ENCODE results near the gene SHISA6. TPM values are rescaled to one million over a fixed set of nuclear protein-coding genes. Genes with fewer than 3 reads are reported as not detected.

The SHISA6 gene
- total RNA-seq, 1 experiment from 2014 or later: 2.9 TPM

DNA sequence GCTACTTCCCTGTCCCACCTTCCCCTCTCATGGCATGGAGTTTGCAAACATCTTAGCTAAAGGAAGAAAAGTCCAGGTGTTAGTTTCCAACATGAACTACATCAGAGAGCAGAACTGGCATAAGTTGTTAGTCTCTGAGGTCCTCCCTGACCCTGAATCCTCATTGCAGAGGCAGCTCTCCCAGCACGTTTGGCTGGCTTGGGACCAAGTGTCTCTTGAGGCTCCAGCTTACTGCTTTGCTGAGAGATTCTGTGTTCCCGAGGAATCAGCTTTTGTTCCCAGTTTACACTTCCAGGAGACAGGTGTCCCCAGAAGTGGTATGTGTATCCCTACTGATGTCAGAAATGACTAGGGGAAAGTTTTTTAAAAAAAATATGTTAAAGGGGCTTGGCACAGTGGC lies 371.9 kb downstream of the SHISA6 start:
- Histone ChIP-seq H3K9ac (ENCODE audit: extremely low read depth, insufficient read length, low read length) (no peak overlapping the region), H2AFZ (ENCODE audit: low read length) (no peak overlapping the region), H4K91ac (ENCODE audit: insufficient read length, low read depth, low read length) (no peak overlapping the region), H3K4me1 (ENCODE audit: insufficient read depth, low read length) (no peaks in the 10 kb centered on the region), H2BK12ac (ENCODE audit: insufficient read length, low read depth, low read length) (no peak overlapping the region), H3K79me1 (ENCODE audit: insufficient read depth, low read depth, low read length, poor library complexity, severe bottlenecking) (no peaks in the 10 kb centered on the region), H2BK20ac (ENCODE audit: low read depth, low read length, poor library complexity, severe bottlenecking) (no peak overlapping the region), H3K9me3 (ENCODE audit: control insufficient read depth, low read depth, low read length) (no peaks in the 10 kb centered on the region), H3K23me2 (ENCODE audit: insufficient read length, low read depth, low read length, poor library complexity, severe bottlenecking) (no peaks in the 10 kb centered on the region), H2BK120ac (ENCODE audit: low read depth, low read length, poor library complexity, severe bottlenecking) (no peak overlapping the region), H4K5ac (ENCODE audit: insufficient read length, low read depth, low read length) (no peak overlapping the region), H3K14ac (ENCODE audit: insufficient read depth, low read length) (no peak overlapping the region), H2BK15ac (ENCODE audit: low read depth, low read length) (no peak overlapping the region), H4K20me1 (ENCODE audit: control insufficient read depth, insufficient read depth, insufficient read length) (no peaks in the 10 kb centered on the region), H3T11ph (ENCODE audit: low read length) (no peak overlapping the region), H3K79me2 (ENCODE audit: insufficient read depth, low read length) (no peaks in the 10 kb centered on the region), H2AK5ac (ENCODE audit: insufficient read length, low read length) (no peak overlapping the region), H4K8ac (replicated peaks; ENCODE audit: insufficient read length, low read depth, low read length) (no peak overlapping the region), H3K27ac (ENCODE audit: insufficient read length, low read depth, low read length) (no peak overlapping the region), H3K23ac (ENCODE audit: insufficient read length, low read depth, low read length) (no peak overlapping the region), H2BK5ac (ENCODE audit: insufficient read length, low read length) (no peak overlapping the region), H3K4me2 (ENCODE audit: insufficient read depth, insufficient read length, low read length) (no peak overlapping the region), H3K18ac (ENCODE audit: insufficient read length, low read depth, low read length) (no peak overlapping the region), H3K4ac (ENCODE audit: low read depth, low read length) (no peak overlapping the region), H3K27me3 (ENCODE audit: insufficient read depth, low read length) (no peaks in the 10 kb centered on the region), H3K56ac (ENCODE audit: insufficient read length, low read depth, low read length) (no peak overlapping the region)
- Mint-ChIP-seq H3K4me3 (no peak overlapping the region), H3K9me3 (no peaks in the 10 kb centered on the region), H3K36me3 (ENCODE audit: insufficient read depth in 1 of 3, low read depth in 3 of 3) (no peaks in the 10 kb centered on the region), H3K4me1 (peaks cover 11 to 14% of the 10 kb centered on the region in 2 experiments), H3K27me3 (ENCODE audit: low read depth) (peaks cover 4% of the 10 kb centered on the region; the same call in 1 of the 2 replicates), H3K27ac (no peak overlapping the region)
- TF ChIP-seq, protein P1, sequence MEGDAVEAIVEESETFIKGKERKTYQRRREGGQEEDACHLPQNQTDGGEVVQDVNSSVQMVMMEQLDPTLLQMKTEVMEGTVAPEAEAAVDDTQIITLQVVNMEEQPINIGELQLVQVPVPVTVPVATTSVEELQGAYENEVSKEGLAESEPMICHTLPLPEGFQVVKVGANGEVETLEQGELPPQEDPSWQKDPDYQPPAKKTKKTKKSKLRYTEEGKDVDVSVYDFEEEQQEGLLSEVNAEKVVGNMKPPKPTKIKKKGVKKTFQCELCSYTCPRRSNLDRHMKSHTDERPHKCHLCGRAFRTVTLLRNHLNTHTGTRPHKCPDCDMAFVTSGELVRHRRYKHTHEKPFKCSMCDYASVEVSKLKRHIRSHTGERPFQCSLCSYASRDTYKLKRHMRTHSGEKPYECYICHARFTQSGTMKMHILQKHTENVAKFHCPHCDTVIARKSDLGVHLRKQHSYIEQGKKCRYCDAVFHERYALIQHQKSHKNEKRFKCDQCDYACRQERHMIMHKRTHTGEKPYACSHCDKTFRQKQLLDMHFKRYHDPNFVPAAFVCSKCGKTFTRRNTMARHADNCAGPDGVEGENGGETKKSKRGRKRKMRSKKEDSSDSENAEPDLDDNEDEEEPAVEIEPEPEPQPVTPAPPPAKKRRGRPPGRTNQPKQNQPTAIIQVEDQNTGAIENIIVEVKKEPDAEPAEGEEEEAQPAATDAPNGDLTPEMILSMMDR (conservative IDR thresholded peaks at IDR 0.05): no peak
- no peak for DNase-seq
- no CpG with 5 or more reads among the region's 2 CpGs for WGBS (ENCODE audit: extremely low coverage, insufficient read length, low lambda C conversion rate)
